ENCODE measurements around the gene CRYL1. TPM values are rescaled to one million over a fixed set of nuclear protein-coding genes. Genes with fewer than 3 reads are reported as not detected.

CRYL1 gene
- total RNA-seq, 1 experiment from 2014 or later: 3.7 TPM

DNA sequence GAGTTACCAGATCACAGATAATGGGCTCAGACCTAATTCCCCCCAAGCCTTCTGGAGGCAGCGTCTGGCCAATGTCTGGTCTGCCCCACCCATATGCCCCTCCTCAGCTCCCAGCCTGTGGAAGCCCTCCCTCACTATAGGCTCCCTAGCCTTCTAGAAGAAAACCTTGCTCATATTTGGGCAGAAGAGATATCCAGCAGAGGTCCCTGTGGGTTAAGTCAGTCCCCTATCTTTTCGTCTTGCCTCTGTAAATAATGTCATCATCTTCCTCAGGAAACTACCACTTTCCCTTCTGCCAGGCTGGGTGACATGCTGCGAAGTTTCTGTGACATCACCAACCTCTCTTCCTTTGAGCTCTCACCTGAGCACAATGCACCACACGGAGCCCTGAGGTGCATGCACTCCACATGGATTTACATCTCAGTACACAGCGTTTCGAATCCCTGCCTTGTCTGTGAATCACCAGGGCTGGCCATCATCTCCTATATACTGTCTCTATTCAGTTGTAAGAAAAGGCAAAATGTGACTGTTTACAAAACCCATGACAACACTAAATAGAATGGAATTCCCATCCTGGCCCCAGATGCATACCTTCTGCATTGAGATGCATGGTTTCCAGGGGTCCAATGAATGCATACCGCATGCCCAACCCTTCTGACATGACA, 112.8 kb downstream of the CRYL1 start:
- H2BK120ac ChIP-seq (ENCODE audit: low read depth, low read length, poor library complexity, severe bottlenecking): no peak overlapping the region
- H3K14ac ChIP-seq (ENCODE audit: insufficient read depth, low read length): no peak overlapping the region
- peak; percentile 73 for DNase-seq
- H3K79me1 ChIP-seq (ENCODE audit: insufficient read depth, low read depth, low read length, poor library complexity, severe bottlenecking): no peaks in the 10 kb centered on the region
- H3K27ac ChIP-seq (ENCODE audit: insufficient read length, low read depth, low read length): peak overlapping the region; percentile 11
- no peak overlapping the region for H4K5ac ChIP-seq (ENCODE audit: insufficient read length, low read depth, low read length)
- WGBS (ENCODE audit: extremely low coverage, insufficient read length, low lambda C conversion rate): no CpG with 5 or more reads among the region's 7 CpGs
- no peak overlapping the region for H2BK5ac ChIP-seq (ENCODE audit: insufficient read length, low read length)
- H3K79me2 ChIP-seq (ENCODE audit: insufficient read depth, low read length): no peaks in the 10 kb centered on the region
- H2BK15ac ChIP-seq (ENCODE audit: low read depth, low read length): no peak overlapping the region
- H2AFZ ChIP-seq (ENCODE audit: low read length): no peak overlapping the region
- no peak overlapping the region for H3K18ac ChIP-seq (ENCODE audit: insufficient read length, low read depth, low read length)
- no peaks in the 10 kb centered on the region for H3K23me2 ChIP-seq (ENCODE audit: insufficient read length, low read depth, low read length, poor library complexity, severe bottlenecking)
- H3K4me1 ChIP-seq (ENCODE audit: insufficient read depth, low read length): peaks cover 2% of the 10 kb centered on the region; the same call in 1 of the 2 replicates
- H3K4me1 Mint-ChIP-seq: peaks cover 34% of the 10 kb centered on the region in 2 experiments
- no peak overlapping the region for H2BK20ac ChIP-seq (ENCODE audit: low read depth, low read length, poor library complexity, severe bottlenecking)
- H4K8ac ChIP-seq (replicated peaks; ENCODE audit: insufficient read length, low read depth, low read length): no peak overlapping the region
- no peaks in the 10 kb centered on the region; a peak in 1 of 5 replicates for H3K9me3 Mint-ChIP-seq
- peaks cover 7% of the 10 kb centered on the region for H3K27me3 Mint-ChIP-seq (ENCODE audit: low read depth)
- TF ChIP-seq, protein P1, sequence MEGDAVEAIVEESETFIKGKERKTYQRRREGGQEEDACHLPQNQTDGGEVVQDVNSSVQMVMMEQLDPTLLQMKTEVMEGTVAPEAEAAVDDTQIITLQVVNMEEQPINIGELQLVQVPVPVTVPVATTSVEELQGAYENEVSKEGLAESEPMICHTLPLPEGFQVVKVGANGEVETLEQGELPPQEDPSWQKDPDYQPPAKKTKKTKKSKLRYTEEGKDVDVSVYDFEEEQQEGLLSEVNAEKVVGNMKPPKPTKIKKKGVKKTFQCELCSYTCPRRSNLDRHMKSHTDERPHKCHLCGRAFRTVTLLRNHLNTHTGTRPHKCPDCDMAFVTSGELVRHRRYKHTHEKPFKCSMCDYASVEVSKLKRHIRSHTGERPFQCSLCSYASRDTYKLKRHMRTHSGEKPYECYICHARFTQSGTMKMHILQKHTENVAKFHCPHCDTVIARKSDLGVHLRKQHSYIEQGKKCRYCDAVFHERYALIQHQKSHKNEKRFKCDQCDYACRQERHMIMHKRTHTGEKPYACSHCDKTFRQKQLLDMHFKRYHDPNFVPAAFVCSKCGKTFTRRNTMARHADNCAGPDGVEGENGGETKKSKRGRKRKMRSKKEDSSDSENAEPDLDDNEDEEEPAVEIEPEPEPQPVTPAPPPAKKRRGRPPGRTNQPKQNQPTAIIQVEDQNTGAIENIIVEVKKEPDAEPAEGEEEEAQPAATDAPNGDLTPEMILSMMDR (conservative IDR thresholded peaks at IDR 0.05): no peak
- peaks cover 0 to 5% (median 0%) of the 10 kb centered on the region in 3 experiments; a peak in 1 of 7 replicates for H3K36me3 Mint-ChIP-seq (ENCODE audit: insufficient read depth in 1 of 3, low read depth in 3 of 3)
- H4K20me1 ChIP-seq (ENCODE audit: control insufficient read depth, insufficient read depth, insufficient read length): no peaks in the 10 kb centered on the region
- H2AK5ac ChIP-seq (ENCODE audit: insufficient read length, low read length): no peak overlapping the region
- no peak overlapping the region for H3K9ac ChIP-seq (ENCODE audit: extremely low read depth, insufficient read length, low read length)
- H4K91ac ChIP-seq (ENCODE audit: insufficient read length, low read depth, low read length): no peak overlapping the region
- H3K4me3 Mint-ChIP-seq: peak overlapping the region in 1 of 2 experiments; percentile 21; a peak in 3 of 5 replicates
- no peak overlapping the region for H3T11ph ChIP-seq (ENCODE audit: low read length)
- no peak overlapping the region for H3K23ac ChIP-seq (ENCODE audit: insufficient read length, low read depth, low read length)
- H3K27ac Mint-ChIP-seq: peak overlapping the region; percentile 53 to 84 (median 54)
- no peak overlapping the region for H3K56ac ChIP-seq (ENCODE audit: insufficient read length, low read depth, low read length)
- no peak overlapping the region for H3K4ac ChIP-seq (ENCODE audit: low read depth, low read length)
- no peaks in the 10 kb centered on the region for H3K27me3 ChIP-seq (ENCODE audit: insufficient read depth, low read length)
- H3K4me2 ChIP-seq (ENCODE audit: insufficient read depth, insufficient read length, low read length): peak overlapping the region; percentile 25
- no peaks in the 10 kb centered on the region for H3K9me3 ChIP-seq (ENCODE audit: control insufficient read depth, low read depth, low read length)
- no peak overlapping the region for H2BK12ac ChIP-seq (ENCODE audit: insufficient read length, low read depth, low read length)
